Astrocyte (in vitro differentiated cells and primary cell): ENCODE results near the gene SCP2D1. TPM values are rescaled to one million over a fixed set of nuclear protein-coding genes. Genes with fewer than 3 reads are reported as not detected.

Experiments used
- DNase-seq: peaks from one replicate; pipeline ENCODE4 v3.0.0-alpha.2; 2010; ENCODE audit warnings: low read depth
- FAIRE-seq: peaks from 2 replicates; lab custom pipeline; 2011; peaks lifted over from hg19 to GRCh38; lab: Jason Lieb, UNC
- H2AFZ ChIP-seq: 2 replicates; pipeline ENCODE4 v1.6.0; 2012; ENCODE audit warnings: low read depth, low read length, inconsistent platforms
- H3K27ac ChIP-seq: 2 replicates; pipeline ENCODE4 v1.5.1; 2011; ENCODE audit warnings: low read depth, low read length, inconsistent platforms
- H3K27me3 ChIP-seq: 2 replicates; pipeline ENCODE4 v1.6.0; 2011; ENCODE audit warnings: low read length, inconsistent platforms; ENCODE audit not compliant: insufficient read depth
- H3K36me3 ChIP-seq: 2 replicates; pipeline ENCODE4 v1.5.1; 2011; ENCODE audit warnings: low read length, inconsistent platforms; ENCODE audit not compliant: insufficient read depth
- H3K4me1 ChIP-seq: 2 replicates; pipeline ENCODE4 v1.5.1; 2011; ENCODE audit warnings: low read length, inconsistent platforms; ENCODE audit not compliant: insufficient read depth
- H3K4me2 ChIP-seq: 2 replicates; pipeline ENCODE4 v1.6.0; 2012; ENCODE audit warnings: low read length, inconsistent platforms
- H3K4me3 ChIP-seq: 2 replicates; pipeline ENCODE4 v1.5.1; 2011; ENCODE audit warnings: low read depth, mild to moderate bottlenecking, low read length, inconsistent platforms; ENCODE audit not compliant: insufficient read depth
- H3K79me2 ChIP-seq: 2 replicates; pipeline ENCODE4 v1.6.0; 2012; ENCODE audit warnings: mild to moderate bottlenecking, low read length, inconsistent platforms; ENCODE audit not compliant: insufficient read depth
- H3K9ac ChIP-seq: 2 replicates; pipeline ENCODE4 v1.6.0; 2012; ENCODE audit warnings: mild to moderate bottlenecking, low read length, inconsistent platforms
- H3K9me3 ChIP-seq: 2 replicates; pipeline ENCODE4 v1.5.1; 2012; ENCODE audit warnings: low read depth, mild to moderate bottlenecking, low read length, inconsistent platforms; ENCODE audit not compliant: insufficient read depth
- H4K20me1 ChIP-seq: 2 replicates; pipeline ENCODE4 v1.6.0; 2012; ENCODE audit warnings: low read length, inconsistent platforms; ENCODE audit not compliant: insufficient read depth
- H3K27ac Mint-ChIP-seq: one replicate; pipeline ENCODE4 v1.8.0; 2021; ENCODE audit warnings: mild to moderate bottlenecking, mixed read lengths; ENCODE audit not compliant: unreplicated experiment
- H3K27me3 Mint-ChIP-seq: one replicate; pipeline ENCODE4 v1.8.0; 2021; ENCODE audit warnings: low read depth, mixed read lengths; ENCODE audit not compliant: unreplicated experiment
- H3K36me3 Mint-ChIP-seq: one replicate; pipeline ENCODE4 v1.8.0; 2021; ENCODE audit warnings: low read depth, mixed read lengths; ENCODE audit not compliant: unreplicated experiment
- H3K4me1 Mint-ChIP-seq: one replicate; pipeline ENCODE4 v1.8.0; 2021; ENCODE audit warnings: low read depth, mixed read lengths; ENCODE audit not compliant: unreplicated experiment
- H3K4me3 Mint-ChIP-seq: one replicate; pipeline ENCODE4 v1.8.0; 2021; ENCODE audit warnings: mild to moderate bottlenecking, moderate library complexity, mixed read lengths; ENCODE audit not compliant: unreplicated experiment
- H3K9me3 Mint-ChIP-seq: one replicate; pipeline ENCODE4 v1.8.0; 2021; ENCODE audit warnings: mild to moderate bottlenecking, mixed read lengths; ENCODE audit not compliant: unreplicated experiment
- CTCF ChIP-seq: IDR thresholded peaks from 2 replicates; pipeline ENCODE4 v1.5.1; 2011; ENCODE audit warnings: low read depth, mild to moderate bottlenecking, inconsistent platforms, low read length, moderate library complexity; ENCODE audit not compliant: insufficient read depth
- EZH2 ChIP-seq: IDR thresholded peaks from 2 replicates; pipeline ENCODE4 v1.6.1; 2012; ENCODE audit warnings: mild to moderate bottlenecking, low read length, inconsistent platforms; ENCODE audit not compliant: insufficient read depth
- total RNA-seq: library from RNA; stranded (reverse); gene quantifications from 2 replicates; pipeline ENCODE4 v1.2.1, GENCODE V29; 2021

The SCP2D1 gene
- total RNA-seq, 1 donor from 2014 or later, result not detected

- DNase-seq (no peak), FAIRE-seq (no peak)
- no peaks in the 10 kb centered on the region for H3K4me1 ChIP-seq
- no peak overlapping the region for H3K9ac ChIP-seq
- Mint-ChIP-seq H3K27ac (no peak overlapping the region), H3K4me1 (peaks cover 6% of the 10 kb centered on the region), H3K36me3 (no peaks in the 10 kb centered on the region), H3K9me3 (peaks cover 4% of the 10 kb centered on the region), H3K4me3 (no peak overlapping the region), H3K27me3 (peaks cover 5% of the 10 kb centered on the region)
- no peak overlapping the region for H3K4me3 ChIP-seq
- H3K4me2 ChIP-seq, result no peak overlapping the region
- no peaks in the 10 kb centered on the region for H3K27me3 ChIP-seq
- no peaks in the 10 kb centered on the region for H3K9me3 ChIP-seq
- TF ChIP-seq CTCF (no peak), EZH2 (no peak)
- H3K36me3 ChIP-seq, result no peaks in the 10 kb centered on the region
- no peak overlapping the region for H2AFZ ChIP-seq
- no peak overlapping the region for H3K27ac ChIP-seq
- no peaks in the 10 kb centered on the region for H3K79me2 ChIP-seq
- no peaks in the 10 kb centered on the region for H4K20me1 ChIP-seq
Observed at GRCh38 chr20:18796282-18796833, 17.2 kb upstream of the SCP2D1 start.

- no peaks in the 10 kb centered on the region for H4K20me1 ChIP-seq
- H3K4me1 ChIP-seq, result no peaks in the 10 kb centered on the region
- H3K4me3 ChIP-seq, result no peak overlapping the region
- DNase-seq (no peak), FAIRE-seq (no peak)
- H3K9me3 ChIP-seq, result no peaks in the 10 kb centered on the region
- H3K36me3 ChIP-seq, result no peaks in the 10 kb centered on the region
- H3K36me3 Mint-ChIP-seq, result no peaks in the 10 kb centered on the region
- peaks cover 3% of the 10 kb centered on the region for H3K4me1 Mint-ChIP-seq
- H3K79me2 ChIP-seq, result no peaks in the 10 kb centered on the region
- H3K27ac ChIP-seq, result no peak overlapping the region
- no peaks in the 10 kb centered on the region for H3K27me3 ChIP-seq
- no peak overlapping the region for H3K4me2 ChIP-seq
- no peak overlapping the region for H3K27ac Mint-ChIP-seq
- no peak overlapping the region for H3K4me3 Mint-ChIP-seq
- H3K9me3 Mint-ChIP-seq, result peaks cover 4% of the 10 kb centered on the region
- no peak overlapping the region for H2AFZ ChIP-seq
- TF ChIP-seq EZH2, result no peak
- H3K9ac ChIP-seq, result no peak overlapping the region
- H3K27me3 Mint-ChIP-seq, result peaks cover 7% of the 10 kb centered on the region
Observed at GRCh38 chr20:18801516-18801915, 12.1 kb upstream of the SCP2D1 start.

GRCh38 chr20:18802012-18802634 is 11.5 kb upstream of the SCP2D1 start:
- Histone ChIP-seq H3K9me3 (no peaks in the 10 kb centered on the region), H3K79me2 (no peaks in the 10 kb centered on the region), H3K27ac (no peak overlapping the region), H3K9ac (no peak overlapping the region), H3K27me3 (no peaks in the 10 kb centered on the region), H3K4me3 (no peak overlapping the region), H3K4me1 (no peaks in the 10 kb centered on the region), H3K36me3 (no peaks in the 10 kb centered on the region), H4K20me1 (no peaks in the 10 kb centered on the region), H3K4me2 (no peak overlapping the region), H2AFZ (no peak overlapping the region)
- Mint-ChIP-seq H3K27me3 (peaks cover 7% of the 10 kb centered on the region), H3K4me1 (peaks cover 3% of the 10 kb centered on the region), H3K27ac (no peak overlapping the region), H3K9me3 (peaks cover 4% of the 10 kb centered on the region), H3K4me3 (no peak overlapping the region), H3K36me3 (no peaks in the 10 kb centered on the region)
- DNase-seq (no peak), FAIRE-seq (no peak)
- TF ChIP-seq EZH2 (no peak), CTCF (no peak)
